ENCODE data around the gene CYP2A7. TPM values are rescaled to one million over a fixed set of nuclear protein-coding genes. Genes with fewer than 3 reads are reported as not detected.

Gene CYP2A7
- not detected for total RNA-seq

DNA sequence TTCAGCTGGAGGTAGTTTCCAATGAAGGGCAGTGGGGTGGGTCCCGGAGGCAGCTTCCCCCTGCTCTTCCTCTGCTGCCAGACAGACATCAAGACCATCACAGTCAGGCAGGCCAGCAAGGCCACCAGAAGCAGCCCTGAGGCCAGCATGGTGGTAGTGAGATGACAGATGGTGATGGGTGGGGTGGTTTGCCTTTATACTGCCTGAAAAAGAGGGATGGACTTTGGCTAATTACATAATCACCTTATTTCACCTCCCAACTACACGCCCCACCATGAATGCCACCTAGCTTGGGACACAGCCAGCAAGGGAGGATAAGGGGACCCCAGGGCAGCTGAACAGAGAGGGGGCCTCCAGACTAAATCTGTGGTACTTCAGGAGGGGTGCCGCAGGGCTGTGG is at the start of gene CYP2A7:
CYP2A7 (minus strand) TSS at position 170 of the 400 bp plus-strand sequence; CDS start at position 149, 21 bp downstream.

DNA sequence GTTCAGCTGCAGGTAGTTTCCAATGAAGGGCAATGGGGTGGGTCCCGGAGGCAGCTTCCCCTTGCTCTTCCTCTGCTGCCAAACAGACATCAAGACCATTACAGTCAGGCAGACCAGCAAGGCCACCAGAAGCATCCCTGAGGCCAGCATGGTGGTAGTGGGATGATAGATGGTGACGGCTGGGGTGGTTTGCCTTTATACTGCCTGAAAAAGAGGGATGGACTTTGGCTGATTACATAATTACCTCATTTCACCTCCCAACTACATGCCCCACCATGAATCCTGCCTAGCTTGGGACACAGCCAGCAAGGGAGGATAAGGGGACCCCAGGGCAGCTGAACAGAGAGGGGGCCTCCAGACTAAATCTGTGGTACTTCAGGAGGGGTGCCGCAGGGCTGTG is 31.8 kb downstream of the CYP2A7 start, which contains the start of gene CYP2A6:
CYP2A6 (minus strand) TSS at position 171 of the 400 bp plus-strand sequence; CDS start at position 150, 21 bp downstream.

Other genes starting within 250 kb of the CYP2A7 start
- gene NUMBL, start 191.6 kb downstream of the CYP2A7 start, total RNA-seq: 23.8 TPM
- gene COQ8B, start 165.3 kb downstream of the CYP2A7 start, total RNA-seq: 29.8 TPM
- 8.3 TPM for gene ITPKC, start 165.1 kb downstream of the CYP2A7 start, total RNA-seq
- gene ACTMAP, start 131.8 kb downstream of the CYP2A7 start, total RNA-seq: 0.46 TPM
- gene SNRPA, start 131.0 kb downstream of the CYP2A7 start, total RNA-seq: 29.3 TPM
- gene MIA, start 106.7 kb downstream of the CYP2A7 start, total RNA-seq: 1.6 TPM
- gene RAB4B, start 104.0 kb downstream of the CYP2A7 start, total RNA-seq: 8.3 TPM
- 57.0 TPM for gene EGLN2, start 83.0 kb downstream of the CYP2A7 start, total RNA-seq
- 0.23 TPM for gene CYP2A6, start 31.8 kb downstream of the CYP2A7 start, total RNA-seq
- gene CYP2B6, start 109.1 kb upstream of the CYP2A7 start, total RNA-seq: not detected
- gene CYP2A13, start 206.2 kb upstream of the CYP2A7 start, total RNA-seq: not detected
- not detected for gene CYP2F1, start 232.2 kb upstream of the CYP2A7 start, total RNA-seq

Measured in diencephalon (tissue), 1 donor.